ENCODE results near the gene CSNK1D.

DNA sequence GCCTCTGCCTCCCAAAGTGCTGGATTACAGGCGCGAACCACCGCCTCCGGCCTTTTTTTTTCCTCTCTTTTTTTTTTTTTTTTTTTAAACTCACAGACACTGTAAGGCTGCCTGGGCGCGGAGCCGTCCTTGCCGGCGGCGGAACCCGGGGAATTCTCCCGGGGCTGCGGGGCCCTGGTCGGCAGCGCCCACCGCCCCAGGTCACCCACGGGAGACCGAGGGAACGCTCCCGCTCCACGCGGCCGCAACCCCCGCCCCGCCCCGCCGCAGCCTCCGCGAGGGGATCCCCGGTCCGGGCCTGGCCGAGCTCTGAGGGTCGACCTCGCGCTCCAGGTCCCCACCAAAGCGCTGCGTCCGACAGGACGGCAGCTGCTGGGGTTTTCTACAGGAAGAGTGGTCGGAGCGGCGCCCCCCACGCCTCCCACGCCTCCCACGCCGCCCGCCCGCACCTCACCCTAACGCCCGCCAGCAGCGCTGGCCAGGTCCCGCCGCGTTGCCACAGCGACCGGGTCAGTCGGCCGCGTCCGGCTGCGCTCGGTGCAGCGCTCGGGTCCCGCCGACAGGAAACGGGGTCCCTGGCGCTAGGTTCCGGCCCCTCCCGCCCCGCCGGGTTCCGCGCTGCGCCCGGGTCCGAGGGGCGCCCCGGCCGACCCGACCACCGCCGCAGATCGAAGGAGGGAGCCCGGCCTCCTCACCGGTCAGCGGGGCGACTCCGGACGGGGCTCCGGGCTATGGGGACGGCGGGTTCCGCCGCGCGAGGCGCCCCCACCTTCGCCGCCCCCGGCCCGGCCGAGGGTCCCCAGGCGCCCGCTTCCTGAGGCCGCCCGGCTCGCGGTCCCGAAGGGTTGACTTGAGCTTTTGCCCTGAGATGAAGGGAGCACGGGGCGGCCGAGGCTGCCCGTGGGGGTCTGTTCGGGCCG, 60.9 kb downstream of the CSNK1D start, which contains the start of gene CCDC57:
- TF ChIP-seq POLR2AphosphoS5 (IDR thresholded peaks at IDR 0.05) (peak; percentile 56 to 89 (median 61)), POLR2A (IDR thresholded peaks at IDR 0.05) (no peak), EP300 (IDR thresholded peaks at IDR 0.05) (no peak)
- TF ChIP-seq, protein P1, sequence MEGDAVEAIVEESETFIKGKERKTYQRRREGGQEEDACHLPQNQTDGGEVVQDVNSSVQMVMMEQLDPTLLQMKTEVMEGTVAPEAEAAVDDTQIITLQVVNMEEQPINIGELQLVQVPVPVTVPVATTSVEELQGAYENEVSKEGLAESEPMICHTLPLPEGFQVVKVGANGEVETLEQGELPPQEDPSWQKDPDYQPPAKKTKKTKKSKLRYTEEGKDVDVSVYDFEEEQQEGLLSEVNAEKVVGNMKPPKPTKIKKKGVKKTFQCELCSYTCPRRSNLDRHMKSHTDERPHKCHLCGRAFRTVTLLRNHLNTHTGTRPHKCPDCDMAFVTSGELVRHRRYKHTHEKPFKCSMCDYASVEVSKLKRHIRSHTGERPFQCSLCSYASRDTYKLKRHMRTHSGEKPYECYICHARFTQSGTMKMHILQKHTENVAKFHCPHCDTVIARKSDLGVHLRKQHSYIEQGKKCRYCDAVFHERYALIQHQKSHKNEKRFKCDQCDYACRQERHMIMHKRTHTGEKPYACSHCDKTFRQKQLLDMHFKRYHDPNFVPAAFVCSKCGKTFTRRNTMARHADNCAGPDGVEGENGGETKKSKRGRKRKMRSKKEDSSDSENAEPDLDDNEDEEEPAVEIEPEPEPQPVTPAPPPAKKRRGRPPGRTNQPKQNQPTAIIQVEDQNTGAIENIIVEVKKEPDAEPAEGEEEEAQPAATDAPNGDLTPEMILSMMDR (IDR thresholded peaks at IDR 0.05), result no peak

Data from stomach (tissue), 4 donors.